GM18526 (cell line): ENCODE measurements around the gene CYP46A1.

Experiments
- POLR2A ChIP-seq: IDR thresholded peaks from 3 replicates; pipeline ENCODE4 v1.6.1; 2011; ENCODE audit not compliant: insufficient read length; ENCODE audit errors: extremely low read depth

The CYP46A1 gene

DNA sequence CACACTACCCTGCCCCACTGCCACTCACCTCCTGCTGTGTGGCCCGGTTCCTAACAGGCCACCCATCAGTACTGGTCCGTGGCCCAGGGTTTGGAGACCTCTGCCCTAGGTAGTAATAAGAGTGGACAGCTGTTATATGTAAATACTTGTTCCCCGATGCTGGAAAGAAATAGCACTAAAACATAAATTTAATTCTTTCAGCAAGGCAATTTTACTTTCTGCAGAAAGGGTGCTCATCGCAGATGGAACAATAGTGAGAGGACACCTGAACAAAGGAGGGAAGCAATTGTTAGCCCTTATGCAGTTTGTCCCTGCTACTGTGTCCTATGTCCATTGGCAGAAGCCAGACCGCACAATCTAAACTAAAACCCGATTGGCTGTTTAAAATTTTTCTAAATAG, 5.9 kb upstream of the CYP46A1 start:
- TF ChIP-seq POLR2A, result no peak

GRCh38 chr14:99679111-99679510, 5.0 kb upstream of the CYP46A1 start:
- no peak for TF ChIP-seq POLR2A

DNA sequence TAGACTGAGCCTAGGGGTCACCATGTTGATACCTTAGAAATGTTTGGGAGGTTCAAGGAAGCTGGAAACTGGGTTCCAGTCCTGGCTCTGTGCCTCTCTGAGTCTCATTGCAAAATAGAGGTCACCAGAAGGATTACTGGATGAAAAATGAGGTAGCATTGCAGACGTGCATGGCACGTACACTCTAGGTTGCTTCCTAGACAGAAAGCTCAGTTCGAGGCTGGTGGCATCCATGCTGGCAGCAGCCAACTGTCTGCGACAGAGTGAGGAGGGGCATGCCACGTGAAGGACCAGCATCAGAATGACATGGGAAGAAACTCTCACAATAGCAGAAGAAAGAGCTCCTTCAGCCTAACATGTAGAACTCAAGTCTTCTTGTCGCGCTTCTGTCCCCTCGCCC, 4.6 kb upstream of the CYP46A1 start:
- no peak for TF ChIP-seq POLR2A

DNA sequence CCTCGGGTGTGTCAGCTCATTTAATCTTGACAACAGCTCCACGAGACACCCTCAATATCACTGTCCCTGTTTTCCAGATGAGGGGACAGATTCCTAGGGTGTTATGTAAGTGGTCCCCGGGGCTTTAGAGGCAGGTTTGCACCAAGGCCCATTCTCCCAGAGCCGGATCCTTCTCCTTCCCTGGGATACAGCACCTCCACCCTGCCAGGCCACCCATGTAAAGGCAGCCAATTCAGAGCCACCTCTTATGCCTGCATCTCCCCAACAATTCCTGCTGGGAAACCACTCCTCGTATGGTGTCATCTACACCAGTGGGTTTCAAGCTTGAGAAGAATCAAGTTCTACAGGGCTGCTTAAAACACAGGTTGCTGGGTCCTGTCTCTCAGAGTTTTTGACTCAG, 4.1 kb upstream of the CYP46A1 start:
- no peak for TF ChIP-seq POLR2A

GRCh38 chr14:99681101-99681831, 2.8 kb upstream of the CYP46A1 start:
- TF ChIP-seq POLR2A, result no peak

- TF ChIP-seq POLR2A, result no peak
Observed at GRCh38 chr14:99681832-99682148, 2.3 kb upstream of the CYP46A1 start.

DNA sequence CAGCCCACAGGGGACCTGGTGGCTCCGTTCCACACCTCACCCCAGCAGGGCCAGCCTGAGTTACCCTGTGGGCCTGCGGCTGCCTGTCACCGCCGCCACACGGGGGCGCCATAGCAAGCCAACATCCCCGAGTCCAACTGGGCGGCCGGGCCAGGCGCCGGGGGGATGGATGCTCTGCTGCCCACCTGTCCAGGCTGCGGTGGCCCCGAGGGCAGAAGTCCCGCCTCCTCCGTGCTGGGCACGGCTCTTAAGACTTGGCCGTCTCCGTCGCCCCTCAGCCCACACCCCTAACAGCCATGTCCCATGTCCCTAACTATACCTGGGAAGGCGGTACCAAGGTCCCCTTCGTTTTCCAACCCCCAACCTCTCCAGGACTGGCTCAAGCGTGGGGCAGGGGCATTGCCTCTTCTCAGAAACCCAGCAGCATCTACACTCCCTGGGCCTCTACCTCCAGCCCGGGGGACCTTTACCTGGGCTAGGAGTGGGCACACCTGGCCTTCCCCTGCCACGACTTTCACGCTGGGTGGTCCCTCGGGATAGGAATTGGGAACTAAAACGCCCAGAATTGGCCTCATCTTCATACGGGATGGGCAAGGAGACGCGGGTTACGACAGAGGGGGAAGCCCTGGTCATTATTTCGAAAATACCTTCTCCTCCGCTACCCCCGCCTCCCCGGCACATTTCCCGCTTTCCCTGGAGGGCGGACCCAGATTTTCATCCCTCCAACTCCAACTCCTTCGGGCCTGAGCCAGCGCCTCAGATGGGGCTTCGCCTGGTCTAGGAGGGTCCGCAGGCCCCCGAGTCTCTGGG, 1.1 kb upstream of the CYP46A1 start:
- TF ChIP-seq POLR2A, result no peak

- no peak for TF ChIP-seq POLR2A
Observed at GRCh38 chr14:99684410-99684934, 374 bp downstream of the CYP46A1 start.

DNA sequence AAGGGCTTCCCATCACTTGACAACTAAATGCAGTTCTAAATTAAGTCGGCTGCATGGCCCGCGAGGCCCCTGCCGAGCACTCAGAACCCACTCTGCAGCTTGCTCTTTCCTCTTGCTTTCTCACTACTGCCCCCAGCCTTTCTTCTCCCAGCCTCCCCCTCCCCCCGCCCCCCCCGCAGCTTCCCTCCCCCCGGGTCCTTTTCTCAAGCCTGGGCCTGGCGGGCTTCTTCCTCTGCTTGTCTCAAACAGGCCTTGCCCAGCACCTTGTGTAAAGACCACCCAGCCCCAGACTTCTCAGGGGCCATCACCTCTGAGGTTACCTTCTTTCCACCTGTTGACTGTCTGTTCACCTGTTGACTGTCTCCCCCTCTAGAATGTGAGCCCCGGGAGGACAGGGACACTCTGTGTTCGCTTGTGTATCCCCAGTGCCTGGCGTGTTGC, 1.1 kb downstream of the CYP46A1 start:
- TF ChIP-seq POLR2A, result no peak

- no peak for TF ChIP-seq POLR2A
Observed at GRCh38 chr14:99685596-99685995, 1.5 kb downstream of the CYP46A1 start.

DNA sequence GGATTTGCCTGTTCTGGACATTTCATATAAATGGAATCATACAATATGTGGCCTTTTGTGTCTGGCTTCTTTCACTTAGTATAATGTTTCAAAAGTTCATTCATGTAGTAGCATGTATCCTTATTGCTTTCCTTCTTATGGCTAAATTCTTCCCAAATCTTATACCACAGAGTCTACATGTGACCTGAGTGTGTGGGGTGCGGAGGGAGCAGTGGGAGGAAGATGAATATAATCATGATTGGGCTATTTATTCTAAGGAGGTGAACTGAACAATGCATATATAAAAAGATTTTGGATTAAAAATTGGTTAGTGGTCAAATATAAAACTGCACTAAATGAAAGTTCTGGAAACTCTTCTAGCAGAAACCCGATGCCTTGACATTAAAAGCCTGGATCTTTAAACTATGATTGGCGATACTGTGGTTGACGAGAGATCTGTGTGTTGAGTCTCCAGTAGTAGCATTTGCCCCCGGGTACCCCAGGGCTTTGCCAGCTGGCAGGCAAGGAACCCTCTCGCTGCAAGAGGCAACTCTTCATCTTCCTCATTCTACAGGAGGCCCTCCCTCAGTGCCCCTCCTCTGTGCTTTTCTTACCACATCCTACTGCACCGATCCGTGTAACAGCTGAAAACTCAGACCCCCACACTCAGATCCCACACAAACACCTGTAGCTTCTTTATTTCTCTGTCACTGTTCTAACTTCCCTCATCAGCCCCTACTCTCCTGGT, 2.6 kb downstream of the CYP46A1 start:
- TF ChIP-seq POLR2A, result no peak

GRCh38 chr14:99687284-99688209, 3.4 kb downstream of the CYP46A1 start:
- no peak for TF ChIP-seq POLR2A

- no peak for TF ChIP-seq POLR2A
Observed at GRCh38 chr14:99688210-99688581, 4.1 kb downstream of the CYP46A1 start.

DNA sequence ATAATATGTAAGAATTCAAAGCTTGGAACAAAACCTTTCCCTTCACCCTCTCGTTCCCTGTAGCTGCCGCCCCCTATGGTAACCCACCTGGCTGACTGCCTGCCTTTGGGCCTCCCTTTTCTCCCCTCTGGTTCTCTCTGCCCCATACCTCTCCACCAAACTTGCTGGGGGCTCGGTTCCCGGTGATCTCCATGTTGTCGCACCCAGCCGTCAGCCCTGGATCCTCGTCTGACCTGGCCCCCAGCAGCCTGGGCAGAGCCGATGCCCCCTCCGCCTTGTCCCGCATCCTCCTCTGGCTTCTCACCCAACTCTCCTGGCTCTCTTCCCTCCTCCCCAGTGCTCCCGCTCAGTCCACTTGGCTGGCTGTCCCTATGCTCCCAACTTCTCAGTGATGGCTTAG, 4.5 kb downstream of the CYP46A1 start:
- no peak for TF ChIP-seq POLR2A

- no peak for TF ChIP-seq POLR2A
Observed at GRCh38 chr14:99689266-99690236, 5.5 kb downstream of the CYP46A1 start.
